H9 (cell line): Measurements from ENCODE around the gene STT3B. TPM values are rescaled to one million over a fixed set of nuclear protein-coding genes. Genes with fewer than 3 reads are reported as not detected.

ENCODE experiments used
- DNase-seq: peaks from one replicate; pipeline ENCODE4 v3.0.0-alpha.2; 2017
- H2AFZ ChIP-seq: one replicate; pipeline ENCODE4 v1.6.1; 2013; ENCODE audit warnings: mild to moderate bottlenecking, low read length, control low read depth, moderate library complexity
- H2AK5ac ChIP-seq: 2 replicates; pipeline ENCODE4 v1.6.1; 2013; ENCODE audit warnings: low read length, control low read depth, mixed read lengths; ENCODE audit not compliant: insufficient read length
- H2BK120ac ChIP-seq: one replicate; pipeline ENCODE4 v1.6.1; 2013; ENCODE audit warnings: low read depth, mild to moderate bottlenecking, low read length, control low read depth, inconsistent platforms; ENCODE audit not compliant: poor library complexity, severe bottlenecking
- H2BK12ac ChIP-seq: 2 replicates; pipeline ENCODE4 v1.6.1; 2013; ENCODE audit warnings: low read length, control low read depth, mixed read lengths, low read depth; ENCODE audit not compliant: insufficient read length
- H2BK15ac ChIP-seq: 2 replicates; pipeline ENCODE4 v1.6.1; 2013; ENCODE audit warnings: low read depth, low read length, control low read depth
- H2BK20ac ChIP-seq: one replicate; pipeline ENCODE4 v1.6.1; 2013; ENCODE audit warnings: low read depth, mild to moderate bottlenecking, low read length, control low read depth, inconsistent platforms; ENCODE audit not compliant: poor library complexity, severe bottlenecking
- H2BK5ac ChIP-seq: 2 replicates; pipeline ENCODE4 v1.6.1; 2013; ENCODE audit warnings: low read length, control low read depth, mixed read lengths; ENCODE audit not compliant: insufficient read length
- H3K14ac ChIP-seq: 2 replicates; pipeline ENCODE4 v1.6.1; 2013; ENCODE audit warnings: low read length, control low read depth; ENCODE audit not compliant: insufficient read depth
- H3K18ac ChIP-seq: 2 replicates; pipeline ENCODE4 v1.6.1; 2013; ENCODE audit warnings: low read depth, mild to moderate bottlenecking, mixed read lengths, low read length, control low read depth; ENCODE audit not compliant: insufficient read length
- H3K23ac ChIP-seq: 2 replicates; pipeline ENCODE4 v1.6.1; 2013; ENCODE audit warnings: low read length, control low read depth, mixed read lengths, low read depth; ENCODE audit not compliant: insufficient read length
- H3K23me2 ChIP-seq: 2 replicates; pipeline ENCODE4 v1.6.1; 2013; ENCODE audit warnings: low read depth, mild to moderate bottlenecking, mixed read lengths, low read length, control low read depth; ENCODE audit not compliant: insufficient read length, poor library complexity, severe bottlenecking
- H3K27ac ChIP-seq: 2 replicates; pipeline ENCODE4 v1.5.1; 2013; ENCODE audit warnings: low read length, control low read depth, mixed read lengths, low read depth; ENCODE audit not compliant: insufficient read length
- H3K27me3 ChIP-seq: 2 replicates; pipeline ENCODE4 v1.6.1; 2013; ENCODE audit warnings: low read length, control low read depth, inconsistent platforms; ENCODE audit not compliant: insufficient read depth
- H3K4ac ChIP-seq: 2 replicates; pipeline ENCODE4 v1.6.1; 2013; ENCODE audit warnings: low read depth, mild to moderate bottlenecking, control low read depth, inconsistent platforms, low read length, moderate library complexity
- H3K4me1 ChIP-seq: 2 replicates; pipeline ENCODE4 v1.6.1; 2013; ENCODE audit warnings: low read length, control low read depth, inconsistent platforms; ENCODE audit not compliant: insufficient read depth
- H3K4me2 ChIP-seq: 2 replicates; pipeline ENCODE4 v1.6.1; 2013; ENCODE audit warnings: low read length, control low read depth, mixed read lengths; ENCODE audit not compliant: insufficient read length, insufficient read depth
- H3K56ac ChIP-seq: 2 replicates; pipeline ENCODE4 v1.6.1; 2013; ENCODE audit warnings: low read depth, mild to moderate bottlenecking, mixed read lengths, low read length, control low read depth; ENCODE audit not compliant: insufficient read length
- H3K79me1 ChIP-seq: 2 replicates; pipeline ENCODE4 v1.6.1; 2013; ENCODE audit warnings: low read depth, mild to moderate bottlenecking, moderate library complexity, low read length, control low read depth, inconsistent platforms; ENCODE audit not compliant: insufficient read depth, poor library complexity, severe bottlenecking
- H3K79me2 ChIP-seq: 2 replicates; pipeline ENCODE4 v1.6.1; 2013; ENCODE audit warnings: low read length, control low read depth, inconsistent platforms; ENCODE audit not compliant: insufficient read depth
- H3K9ac ChIP-seq: 2 replicates; pipeline ENCODE4 v1.6.1; 2013; ENCODE audit warnings: low read length, control low read depth, mixed read lengths; ENCODE audit not compliant: insufficient read length; ENCODE audit errors: extremely low read depth
- H3K9me3 ChIP-seq: one replicate; pipeline ENCODE4 v1.6.1; 2013; ENCODE audit warnings: low read depth, low read length, inconsistent platforms; ENCODE audit not compliant: control insufficient read depth
- H3T11ph ChIP-seq: one replicate; pipeline ENCODE4 v1.6.1; 2013; ENCODE audit warnings: mild to moderate bottlenecking, low read length, control low read depth, inconsistent platforms
- H4K20me1 ChIP-seq: one replicate; pipeline ENCODE4 v1.6.1; 2013; ENCODE audit not compliant: control insufficient read depth, insufficient read length, insufficient read depth
- H4K5ac ChIP-seq: 2 replicates; pipeline ENCODE4 v1.6.1; 2013; ENCODE audit warnings: low read depth, mild to moderate bottlenecking, mixed read lengths, low read length, control low read depth; ENCODE audit not compliant: insufficient read length
- H4K8ac ChIP-seq: replicated peaks from 2 replicates; pipeline ENCODE4 v1.6.1; 2013; ENCODE audit warnings: low read length, control low read depth, mixed read lengths, low read depth; ENCODE audit not compliant: insufficient read length
- H4K91ac ChIP-seq: 2 replicates; pipeline ENCODE4 v1.6.1; 2013; ENCODE audit warnings: low read depth, mild to moderate bottlenecking, moderate library complexity, mixed read lengths, low read length, control low read depth; ENCODE audit not compliant: insufficient read length
- H3K27ac Mint-ChIP-seq, 3 experiments: 2 replicates in 2 of 3; 3 replicates in 1 of 3; pipeline ENCODE4 v1.8.0; 2020 to 2021; ENCODE audit warnings: mixed read lengths in 3 of 3, mild to moderate bottlenecking in 1 of 3, moderate library complexity in 1 of 3
- H3K27me3 Mint-ChIP-seq: 2 replicates; pipeline ENCODE4 v1.8.0; 2021; ENCODE audit warnings: low read depth, mild to moderate bottlenecking, moderate library complexity, mixed read lengths
- H3K36me3 Mint-ChIP-seq, 3 experiments: 2 replicates in 2 of 3; 3 replicates in 1 of 3; pipeline ENCODE4 v1.8.0; 2020 to 2021; ENCODE audit warnings: low read depth in 3 of 3, mixed read lengths in 3 of 3; ENCODE audit not compliant: insufficient read depth in 1 of 3
- H3K4me1 Mint-ChIP-seq, 2 experiments: 2 replicates each; pipeline ENCODE4 v1.8.0; 2020; ENCODE audit warnings: mixed read lengths in 2 of 2
- H3K4me3 Mint-ChIP-seq, 2 experiments: 2 replicates in 1 of 2; 3 replicates in 1 of 2; pipeline ENCODE4 v1.8.0; 2020 to 2021; ENCODE audit warnings: mild to moderate bottlenecking in 2 of 2, mixed read lengths in 2 of 2, moderate library complexity in 1 of 2
- H3K9me3 Mint-ChIP-seq, 2 experiments: 2 replicates in 1 of 2; 3 replicates in 1 of 2; pipeline ENCODE4 v1.8.0; 2020; ENCODE audit warnings: mild to moderate bottlenecking in 2 of 2, mixed read lengths in 2 of 2, moderate library complexity in 1 of 2
- CTCF ChIP-seq: fragments of 200-600 bp; sonication (generic); conservative IDR thresholded peaks from 3 replicates; pipeline ENCODE4 v1.8.0; 2021; ENCODE audit warnings: antibody characterized with exemption, mild to moderate bottlenecking
- WGBS: extraction: QIAGEN DNeasy Blood & Tissue Kit; methylation state at CpG from one replicate; pipeline ENCODE4 v1.1.7; 2013; ENCODE audit warnings: missing lambda C conversion rate, low lambda C conversion rate, mixed read lengths; ENCODE audit not compliant: insufficient read length; ENCODE audit errors: extremely low coverage; 5-methylcytosine and 5-hydroxymethylcytosine counted together
- total RNA-seq: library from RNA; stranded (reverse); gene quantifications from 2 replicates; pipeline ENCODE4 v1.2.1, GENCODE V29; 2021

STT3B gene
- total RNA-seq, 1 experiment from 2014 or later: 79.9 TPM

- peaks cover 16 to 24% of the 10 kb centered on the region in 2 experiments for H3K9me3 Mint-ChIP-seq
- no peak overlapping the region for H3K18ac ChIP-seq
- no peak overlapping the region for H2BK15ac ChIP-seq
- no peak overlapping the region for H3T11ph ChIP-seq
- no peak overlapping the region for H3K4me2 ChIP-seq
- no peak overlapping the region for H4K8ac ChIP-seq
- peaks cover 6% of the 10 kb centered on the region; the same call in 1 of the 2 replicates for H3K79me2 ChIP-seq
- H3K9me3 ChIP-seq: peaks cover 8% of the 10 kb centered on the region
- no peak overlapping the region for H2BK20ac ChIP-seq
- no peak for DNase-seq
- H2BK12ac ChIP-seq: no peak overlapping the region
- H4K20me1 ChIP-seq: no peaks in the 10 kb centered on the region
- H2AFZ ChIP-seq: no peak overlapping the region
- no peaks in the 10 kb centered on the region for H3K27me3 ChIP-seq
- no peak for TF ChIP-seq CTCF
- no peaks in the 10 kb centered on the region for H3K79me1 ChIP-seq
- no peak overlapping the region for H4K91ac ChIP-seq
- H3K56ac ChIP-seq: no peak overlapping the region
- no CpG with 5 or more reads among the region's 2 CpGs for WGBS
- no peak overlapping the region for H3K9ac ChIP-seq
- no peak overlapping the region for H2BK120ac ChIP-seq
- no peak overlapping the region for H3K4me3 Mint-ChIP-seq
- no peak overlapping the region for H3K27ac ChIP-seq
- H3K4ac ChIP-seq: no peak overlapping the region
- peaks cover 0 to 2% of the 10 kb centered on the region in 2 experiments; a peak in 1 of 4 replicates for H3K4me1 Mint-ChIP-seq
- H3K23me2 ChIP-seq: no peaks in the 10 kb centered on the region
- H3K27ac Mint-ChIP-seq: no peak overlapping the region
- H2AK5ac ChIP-seq: no peak overlapping the region
- H3K36me3 Mint-ChIP-seq: peaks cover 30 to 48% (median 43%) of the 10 kb centered on the region in 3 experiments
- no peak overlapping the region for H3K14ac ChIP-seq
- H3K4me1 ChIP-seq: no peaks in the 10 kb centered on the region
- H3K23ac ChIP-seq: no peak overlapping the region
- H3K27me3 Mint-ChIP-seq: no peaks in the 10 kb centered on the region
- H2BK5ac ChIP-seq: no peak overlapping the region
- no peak overlapping the region for H4K5ac ChIP-seq
Observed at GRCh38 chr3:31589228-31589627, 56.5 kb downstream of the STT3B start.
